HL-60 (cell line): ENCODE results near the gene DNPH1.

Experiments used
- DNase-seq, 2 experiments: peaks; one replicate each; pipeline ENCODE4 v3.0.0-alpha.2; 2010 to 2020; ENCODE audit warnings: low read depth in 1 of 2, low spot score in 1 of 2
- H3K27ac ChIP-seq: fragments of 250-450 bp; sonication (Bioruptor Pico); replicated peaks from 2 replicates; pipeline ENCODE4 v1.5.1; 2020; ENCODE audit warnings: mild to moderate bottlenecking, moderate library complexity
- H3K27me3 ChIP-seq: fragments of 250-450 bp; sonication (Bioruptor Pico); 2 replicates; pipeline ENCODE4 v1.5.1; 2021; ENCODE audit warnings: mild to moderate bottlenecking, moderate library complexity; ENCODE audit not compliant: insufficient read depth, poor library complexity, severe bottlenecking
- H3K4me3 ChIP-seq: replicated peaks from 2 replicates; pipeline ENCODE4 v1.5.1; 2011; ENCODE audit warnings: mild to moderate bottlenecking, control low read depth, low read length; ENCODE audit not compliant: insufficient read depth
- GABPA ChIP-seq: IDR thresholded peaks from 2 replicates; pipeline ENCODE4 v1.6.1; 2012; ENCODE audit warnings: low read depth
- POLR2AphosphoS5 ChIP-seq: IDR thresholded peaks from 2 replicates; pipeline ENCODE4 v1.6.1; 2012; ENCODE audit warnings: low read depth
- SPI1 ChIP-seq: IDR thresholded peaks from 2 replicates; pipeline ENCODE4 v1.6.1; 2012; ENCODE audit warnings: low read depth, mild to moderate bottlenecking, borderline replicate concordance
- TF ChIP-seq, protein P1 (sequence below): IDR thresholded peaks from 2 replicates; pipeline ENCODE4 v1.6.1; 2012; ENCODE audit warnings: low read depth; ENCODE audit not compliant: insufficient replicate concordance
- TF ChIP-seq, protein P2 (sequence below): IDR thresholded peaks from one replicate; pipeline ENCODE4 v1.5.1; 2011; ENCODE audit warnings: low read length, control low read depth, inconsistent platforms; ENCODE audit not compliant: insufficient read depth

The DNPH1 gene

DNA sequence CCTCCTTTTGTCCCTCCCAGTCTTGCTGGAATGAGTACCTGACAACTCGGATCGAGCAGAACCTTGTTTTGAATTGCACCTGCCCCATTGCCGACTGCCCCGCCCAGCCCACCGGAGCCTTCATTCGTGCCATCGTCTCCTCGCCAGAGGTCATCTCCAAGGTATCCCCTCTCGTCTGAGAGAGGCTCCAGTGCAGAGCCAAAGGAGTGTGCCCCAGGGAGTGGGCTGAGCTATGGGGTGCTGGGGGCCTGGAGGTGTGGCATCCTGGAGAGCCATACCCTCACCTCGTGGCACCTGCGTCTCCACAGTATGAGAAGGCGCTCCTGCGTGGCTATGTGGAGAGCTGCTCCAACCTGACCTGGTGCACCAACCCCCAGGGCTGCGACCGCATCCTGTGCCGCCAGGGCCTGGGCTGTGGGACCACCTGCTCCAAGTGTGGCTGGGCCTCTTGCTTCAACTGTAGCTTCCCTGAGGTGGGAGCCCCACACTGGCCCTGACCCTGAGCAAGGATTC, 8.8 kb downstream of the DNPH1 start:
- no peaks in the 10 kb centered on the region for H3K27me3 ChIP-seq
- TF ChIP-seq, protein P1, sequence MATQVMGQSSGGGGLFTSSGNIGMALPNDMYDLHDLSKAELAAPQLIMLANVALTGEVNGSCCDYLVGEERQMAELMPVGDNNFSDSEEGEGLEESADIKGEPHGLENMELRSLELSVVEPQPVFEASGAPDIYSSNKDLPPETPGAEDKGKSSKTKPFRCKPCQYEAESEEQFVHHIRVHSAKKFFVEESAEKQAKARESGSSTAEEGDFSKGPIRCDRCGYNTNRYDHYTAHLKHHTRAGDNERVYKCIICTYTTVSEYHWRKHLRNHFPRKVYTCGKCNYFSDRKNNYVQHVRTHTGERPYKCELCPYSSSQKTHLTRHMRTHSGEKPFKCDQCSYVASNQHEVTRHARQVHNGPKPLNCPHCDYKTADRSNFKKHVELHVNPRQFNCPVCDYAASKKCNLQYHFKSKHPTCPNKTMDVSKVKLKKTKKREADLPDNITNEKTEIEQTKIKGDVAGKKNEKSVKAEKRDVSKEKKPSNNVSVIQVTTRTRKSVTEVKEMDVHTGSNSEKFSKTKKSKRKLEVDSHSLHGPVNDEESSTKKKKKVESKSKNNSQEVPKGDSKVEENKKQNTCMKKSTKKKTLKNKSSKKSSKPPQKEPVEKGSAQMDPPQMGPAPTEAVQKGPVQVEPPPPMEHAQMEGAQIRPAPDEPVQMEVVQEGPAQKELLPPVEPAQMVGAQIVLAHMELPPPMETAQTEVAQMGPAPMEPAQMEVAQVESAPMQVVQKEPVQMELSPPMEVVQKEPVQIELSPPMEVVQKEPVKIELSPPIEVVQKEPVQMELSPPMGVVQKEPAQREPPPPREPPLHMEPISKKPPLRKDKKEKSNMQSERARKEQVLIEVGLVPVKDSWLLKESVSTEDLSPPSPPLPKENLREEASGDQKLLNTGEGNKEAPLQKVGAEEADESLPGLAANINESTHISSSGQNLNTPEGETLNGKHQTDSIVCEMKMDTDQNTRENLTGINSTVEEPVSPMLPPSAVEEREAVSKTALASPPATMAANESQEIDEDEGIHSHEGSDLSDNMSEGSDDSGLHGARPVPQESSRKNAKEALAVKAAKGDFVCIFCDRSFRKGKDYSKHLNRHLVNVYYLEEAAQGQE: no peak
- TF ChIP-seq, protein P2, sequence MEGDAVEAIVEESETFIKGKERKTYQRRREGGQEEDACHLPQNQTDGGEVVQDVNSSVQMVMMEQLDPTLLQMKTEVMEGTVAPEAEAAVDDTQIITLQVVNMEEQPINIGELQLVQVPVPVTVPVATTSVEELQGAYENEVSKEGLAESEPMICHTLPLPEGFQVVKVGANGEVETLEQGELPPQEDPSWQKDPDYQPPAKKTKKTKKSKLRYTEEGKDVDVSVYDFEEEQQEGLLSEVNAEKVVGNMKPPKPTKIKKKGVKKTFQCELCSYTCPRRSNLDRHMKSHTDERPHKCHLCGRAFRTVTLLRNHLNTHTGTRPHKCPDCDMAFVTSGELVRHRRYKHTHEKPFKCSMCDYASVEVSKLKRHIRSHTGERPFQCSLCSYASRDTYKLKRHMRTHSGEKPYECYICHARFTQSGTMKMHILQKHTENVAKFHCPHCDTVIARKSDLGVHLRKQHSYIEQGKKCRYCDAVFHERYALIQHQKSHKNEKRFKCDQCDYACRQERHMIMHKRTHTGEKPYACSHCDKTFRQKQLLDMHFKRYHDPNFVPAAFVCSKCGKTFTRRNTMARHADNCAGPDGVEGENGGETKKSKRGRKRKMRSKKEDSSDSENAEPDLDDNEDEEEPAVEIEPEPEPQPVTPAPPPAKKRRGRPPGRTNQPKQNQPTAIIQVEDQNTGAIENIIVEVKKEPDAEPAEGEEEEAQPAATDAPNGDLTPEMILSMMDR: no peak
- TF ChIP-seq GABPA (no peak), POLR2AphosphoS5 (no peak), SPI1 (no peak)
- DNase-seq: no peak
- no peak overlapping the region for H3K4me3 ChIP-seq
- no peak overlapping the region for H3K27ac ChIP-seq

DNA sequence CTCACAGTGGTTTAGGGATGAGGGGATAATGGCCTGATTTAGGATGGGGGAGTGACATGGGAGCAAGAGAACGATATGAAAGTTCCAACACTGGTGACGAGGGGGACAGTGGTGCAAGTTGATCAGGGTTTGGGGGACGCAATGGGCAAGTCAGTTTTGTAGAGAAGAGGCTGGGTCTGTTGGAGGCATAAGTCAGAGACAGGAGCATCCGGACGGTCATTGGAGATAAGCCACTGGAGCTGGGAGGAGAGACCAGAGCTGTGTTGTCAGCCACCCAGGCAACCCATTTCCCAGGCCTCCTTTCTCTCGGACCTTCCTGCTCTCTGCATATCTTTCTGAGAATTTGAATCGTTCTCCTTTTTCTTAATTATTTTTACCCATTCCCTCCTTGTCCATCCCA, 9.5 kb downstream of the DNPH1 start:
- no peak for DNase-seq
- no peaks in the 10 kb centered on the region for H3K27me3 ChIP-seq
- H3K4me3 ChIP-seq: no peak overlapping the region
- no peak overlapping the region for H3K27ac ChIP-seq
- TF ChIP-seq, protein P2: no peak
- TF ChIP-seq POLR2AphosphoS5 (no peak), SPI1 (no peak), GABPA (no peak)
- TF ChIP-seq, protein P1: no peak

DNA sequence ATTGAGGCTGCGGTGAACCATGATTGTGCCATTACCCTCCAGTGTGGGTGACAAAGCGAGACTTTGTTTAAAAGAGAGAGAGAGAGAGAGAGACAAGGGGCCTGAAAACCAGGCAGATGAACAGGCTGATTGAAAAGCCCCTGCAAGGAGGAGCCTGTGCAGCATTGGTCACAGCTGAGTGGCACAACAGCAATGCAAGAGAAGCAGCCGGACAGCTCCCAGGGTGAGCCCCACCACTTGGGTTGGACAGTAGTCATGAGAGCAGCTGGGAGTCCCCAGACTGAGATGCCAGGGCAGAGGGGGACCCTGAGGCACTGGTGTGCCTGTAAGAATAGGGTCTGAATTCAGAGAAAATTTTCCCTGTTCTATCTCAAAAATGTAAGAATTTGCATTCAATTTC, 10.2 kb downstream of the DNPH1 start:
- Histone ChIP-seq H3K27me3 (no peaks in the 10 kb centered on the region), H3K4me3 (no peak overlapping the region), H3K27ac (no peak overlapping the region)
- TF ChIP-seq, protein P2: no peak
- TF ChIP-seq, protein P1: no peak
- TF ChIP-seq POLR2AphosphoS5: no peak
- no peak for TF ChIP-seq SPI1
- no peak for DNase-seq
